A549 treated with CORT108297 at 1 μM for 4 hours (cell line): ENCODE data around the gene SLC2A2. TPM values are rescaled to one million over a fixed set of nuclear protein-coding genes. Genes with fewer than 3 reads are reported as not detected.

Experiments
- total RNA-seq: library from RNA; stranded (reverse); fragments of 200-300 nt; extraction: Qiagen RNA extraction; gene quantifications from 5 replicates; pipeline ENCODE4 v1.2.3, GENCODE V29; 2022

SLC2A2 gene
- total RNA-seq: not detected in 5 replicates

GRCh38 chr3:171026597-171027293 lies at the start of gene SLC2A2:
Gene SLC2A2, minus strand, starts transcription at chr3:171026720. Its CDS starts 50 bp downstream, at chr3:171026670.

Other genes starting within 250 kb of the SLC2A2 start
- gene RPL22L1, start 156.5 kb downstream of the SLC2A2 start, total RNA-seq: 235 to 309 TPM (median 250 TPM) in 5 replicates
- gene EIF5A2, start 118.1 kb downstream of the SLC2A2 start, total RNA-seq: 10.7 to 14.8 TPM (median 13.2 TPM) in 5 replicates